ENCODE measurements around the gene SMYD3. TPM values are rescaled to one million over a fixed set of nuclear protein-coding genes. Genes with fewer than 3 reads are reported as not detected.

The SMYD3 gene
- total RNA-seq, 2 donors from 2014 or later, result 8.8 to 19.0 TPM

DNA sequence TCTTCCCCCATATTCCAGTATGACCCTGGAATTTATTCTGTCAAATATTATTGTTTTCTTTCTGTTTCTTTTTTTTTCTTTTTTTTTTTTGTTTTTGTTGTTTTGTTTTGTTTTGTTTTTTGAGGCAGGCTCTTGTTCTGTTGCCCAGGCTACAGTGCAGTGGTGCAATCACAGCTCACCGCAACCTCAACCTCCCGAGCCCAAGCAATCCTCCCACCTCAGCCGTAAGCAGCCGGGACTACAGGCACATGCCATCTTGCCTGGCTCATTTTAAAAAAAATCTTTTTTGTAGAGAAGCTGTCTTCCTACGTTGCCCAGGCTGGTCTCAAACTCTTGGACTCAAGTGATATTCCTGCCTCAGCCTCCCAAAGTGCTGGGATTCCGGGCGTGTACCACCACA is 237.6 kb downstream of the SMYD3 start:
- DNase-seq (ENCODE audit: low spot score) (no peak), ATAC-seq (ENCODE audit: insufficient number of reproducible peaks, low FRiP score, low read depth) (no peak)
- Histone ChIP-seq H3K27ac (no peak overlapping the region), H3K4me1 (ENCODE audit: control insufficient read depth in 1 of 2, low read depth in 2 of 2) (no peaks in the 10 kb centered on the region), H3K36me3 (no peaks in the 10 kb centered on the region), H3K4me3 (no peak overlapping the region), H3K27me3 (replicated peaks; ENCODE audit: insufficient read depth) (no peaks in the 10 kb centered on the region), H3K9me3 (no peaks in the 10 kb centered on the region)
- TF ChIP-seq, protein P1, sequence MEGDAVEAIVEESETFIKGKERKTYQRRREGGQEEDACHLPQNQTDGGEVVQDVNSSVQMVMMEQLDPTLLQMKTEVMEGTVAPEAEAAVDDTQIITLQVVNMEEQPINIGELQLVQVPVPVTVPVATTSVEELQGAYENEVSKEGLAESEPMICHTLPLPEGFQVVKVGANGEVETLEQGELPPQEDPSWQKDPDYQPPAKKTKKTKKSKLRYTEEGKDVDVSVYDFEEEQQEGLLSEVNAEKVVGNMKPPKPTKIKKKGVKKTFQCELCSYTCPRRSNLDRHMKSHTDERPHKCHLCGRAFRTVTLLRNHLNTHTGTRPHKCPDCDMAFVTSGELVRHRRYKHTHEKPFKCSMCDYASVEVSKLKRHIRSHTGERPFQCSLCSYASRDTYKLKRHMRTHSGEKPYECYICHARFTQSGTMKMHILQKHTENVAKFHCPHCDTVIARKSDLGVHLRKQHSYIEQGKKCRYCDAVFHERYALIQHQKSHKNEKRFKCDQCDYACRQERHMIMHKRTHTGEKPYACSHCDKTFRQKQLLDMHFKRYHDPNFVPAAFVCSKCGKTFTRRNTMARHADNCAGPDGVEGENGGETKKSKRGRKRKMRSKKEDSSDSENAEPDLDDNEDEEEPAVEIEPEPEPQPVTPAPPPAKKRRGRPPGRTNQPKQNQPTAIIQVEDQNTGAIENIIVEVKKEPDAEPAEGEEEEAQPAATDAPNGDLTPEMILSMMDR (IDR thresholded peaks at IDR 0.05), result no peak

DNA sequence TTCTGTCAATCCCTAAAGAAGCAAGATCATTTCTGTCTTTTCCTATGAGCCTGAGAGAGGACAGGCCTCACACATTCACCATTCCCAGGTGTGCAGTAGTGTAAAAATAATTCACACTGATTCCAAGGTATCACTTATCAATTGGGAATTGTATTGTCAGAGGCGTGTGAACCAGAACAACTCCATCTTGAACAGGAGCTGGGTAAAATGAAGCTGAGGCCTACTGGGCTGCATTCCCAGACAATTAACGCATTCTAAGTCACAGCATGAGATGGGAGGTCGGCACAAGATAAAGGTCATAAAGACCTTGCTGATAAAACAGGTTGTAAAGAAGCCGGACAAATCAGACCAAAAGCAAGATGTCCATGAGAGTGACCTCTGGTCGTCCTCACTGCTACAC is 239.2 kb downstream of the SMYD3 start:
- Histone ChIP-seq H3K9me3 (no peaks in the 10 kb centered on the region), H3K27ac (no peak overlapping the region), H3K36me3 (no peaks in the 10 kb centered on the region), H3K4me3 (no peak overlapping the region), H3K4me1 (ENCODE audit: control insufficient read depth in 1 of 2, low read depth in 2 of 2) (no peaks in the 10 kb centered on the region), H3K27me3 (replicated peaks; ENCODE audit: insufficient read depth) (no peaks in the 10 kb centered on the region)
- DNase-seq (ENCODE audit: low spot score) (no peak), ATAC-seq (ENCODE audit: insufficient number of reproducible peaks, low FRiP score, low read depth) (no peak)
- TF ChIP-seq, protein P1 (IDR thresholded peaks at IDR 0.05), result no peak

GRCh38 chr1:246267426-246267825 is 239.7 kb downstream of the SMYD3 start:
- H3K4me3 ChIP-seq, result no peak overlapping the region
- DNase-seq (ENCODE audit: low spot score) (no peak), ATAC-seq (ENCODE audit: insufficient number of reproducible peaks, low FRiP score, low read depth) (no peak)
- H3K4me1 ChIP-seq (ENCODE audit: control insufficient read depth in 1 of 2, low read depth in 2 of 2), result no peaks in the 10 kb centered on the region
- no peaks in the 10 kb centered on the region for H3K27me3 ChIP-seq (replicated peaks; ENCODE audit: insufficient read depth)
- no peak overlapping the region for H3K27ac ChIP-seq
- no peaks in the 10 kb centered on the region for H3K9me3 ChIP-seq
- H3K36me3 ChIP-seq, result no peaks in the 10 kb centered on the region
- TF ChIP-seq, protein P1 (IDR thresholded peaks at IDR 0.05), result no peak

GRCh38 chr1:246265481-246265880 is 241.6 kb downstream of the SMYD3 start:
- Histone ChIP-seq H3K27ac (no peak overlapping the region), H3K27me3 (replicated peaks; ENCODE audit: insufficient read depth) (no peaks in the 10 kb centered on the region), H3K9me3 (no peaks in the 10 kb centered on the region), H3K36me3 (no peaks in the 10 kb centered on the region), H3K4me1 (ENCODE audit: control insufficient read depth in 1 of 2, low read depth in 2 of 2) (no peaks in the 10 kb centered on the region), H3K4me3 (no peak overlapping the region)
- ATAC-seq (ENCODE audit: insufficient number of reproducible peaks, low FRiP score, low read depth) (no peak), DNase-seq (ENCODE audit: low spot score) (no peak)
- TF ChIP-seq, protein P1 (IDR thresholded peaks at IDR 0.05), result no peak

GRCh38 chr1:246262281-246262680 is 244.8 kb downstream of the SMYD3 start:
- peaks cover 11% of the 10 kb centered on the region for H3K9me3 ChIP-seq
- no peak for ATAC-seq (ENCODE audit: insufficient number of reproducible peaks, low FRiP score, low read depth)
- H3K4me3 ChIP-seq, result no peak overlapping the region
- H3K4me1 ChIP-seq (ENCODE audit: control insufficient read depth in 1 of 2, low read depth in 2 of 2), result no peaks in the 10 kb centered on the region
- H3K36me3 ChIP-seq, result no peaks in the 10 kb centered on the region
- no peaks in the 10 kb centered on the region for H3K27me3 ChIP-seq (replicated peaks; ENCODE audit: insufficient read depth)
- no peak overlapping the region for H3K27ac ChIP-seq
- TF ChIP-seq, protein P1 (IDR thresholded peaks at IDR 0.05), result no peak
- no peak for DNase-seq (ENCODE audit: low spot score)
